Epithelial cell of alveolus of lung (primary cell): ENCODE results near the gene ANO2. TPM values are rescaled to one million over a fixed set of nuclear protein-coding genes. Genes with fewer than 3 reads are reported as not detected.

Experiments used
- total RNA-seq: library from RNA; depleted of rRNA; stranded (reverse); fragments of >200 nt; gene quantifications from 2 replicates; pipeline ENCODE4 v1.2.1, GENCODE V29; 2015

ANO2 gene
- total RNA-seq: under 0.01 TPM in 1 of 2 replicates, not detected in the other

GRCh38 chr12:5945071-5946008, at the start of gene ANO2:
ANO2 (minus strand) TSS chr12:5945259; CDS start chr12:5945217, 42 bp downstream.

Other genes with a start within 250 kb of the ANO2 start
- gene VWF, start 179.4 kb upstream of the ANO2 start, total RNA-seq: 1.4 and 4.3 TPM in 2 replicates